HepG2 (cell line): ENCODE measurements around the gene TACC3. TPM values are rescaled to one million over a fixed set of nuclear protein-coding genes. Genes with fewer than 3 reads are reported as not detected.
A peak's percentile ranks its signal among the peaks of the same experiment; 100 is the strongest.

Experiments
- FOXM1 ChIP-seq: sonication (generic); formaldehyde crosslinking; IDR thresholded peaks from 2 replicates; pipeline ENCODE4 v1.5.0; 2020; ENCODE audit warnings: missing genetic modification reagents
- JDP2 ChIP-seq: sonication (generic); formaldehyde crosslinking; IDR thresholded peaks from 2 replicates; pipeline ENCODE4 v1.8.1; 2022; ENCODE audit warnings: missing genetic modification reagents, borderline replicate concordance
- NCOA2 ChIP-seq: sonication (generic); formaldehyde crosslinking; IDR thresholded peaks from 2 replicates; pipeline ENCODE4 v1.8.0; 2022; ENCODE audit warnings: inconsistent platforms
- NFATC3 ChIP-seq: sonication (generic); formaldehyde crosslinking; IDR thresholded peaks from 2 replicates; pipeline ENCODE4 v1.5.1; 2020; ENCODE audit warnings: mild to moderate bottlenecking, missing genetic modification reagents
- SOX13 ChIP-seq, 3 experiments: fragments of 450-650 bp in 1 of 3; sonication (generic) in 1 of 3; formaldehyde crosslinking in 1 of 3; IDR thresholded peaks in 2 of 3; conservative IDR thresholded peaks in 1 of 3; 2 replicates each; pipeline versions ENCODE4 v1.5.0 to v1.6.1; 2016 to 2020; ENCODE audit warnings: antibody characterized with exemption in 1 of 3, mild to moderate bottlenecking in 1 of 3, missing compliant biosample characterization in 1 of 3, missing genetic modification reagents in 1 of 3, moderate library complexity in 1 of 3
- TOE1 ChIP-seq: sonication (generic); formaldehyde crosslinking; IDR thresholded peaks from 2 replicates; pipeline ENCODE4 v1.4.0; 2020; ENCODE audit warnings: mild to moderate bottlenecking, missing genetic modification reagents
- ZNF160 ChIP-seq: sonication (generic); formaldehyde crosslinking; IDR thresholded peaks from 2 replicates; pipeline ENCODE4 v1.8.0; 2022; ENCODE audit warnings: mild to moderate bottlenecking, inconsistent platforms, missing genetic modification reagents
- ZNF180 ChIP-seq: sonication (generic); formaldehyde crosslinking; IDR thresholded peaks from 2 replicates; pipeline ENCODE4 v1.4.0; 2020; ENCODE audit warnings: low read depth, missing genetic modification reagents, borderline replicate concordance
- ZNF460 ChIP-seq: sonication (generic); formaldehyde crosslinking; IDR thresholded peaks from 2 replicates; pipeline ENCODE4 v1.5.1; 2020; ENCODE audit warnings: missing genetic modification reagents, mild to moderate bottlenecking, borderline replicate concordance
- ZNF614 ChIP-seq: IDR thresholded peaks from 2 replicates; pipeline ENCODE4 v1.6.1; 2018; ENCODE audit warnings: missing biosample characterization, missing genetic modification reagents, inconsistent platforms, borderline replicate concordance
- ZNF709 ChIP-seq: sonication (generic); formaldehyde crosslinking; IDR thresholded peaks from 2 replicates; pipeline ENCODE4 v1.5.0; 2020; ENCODE audit warnings: mild to moderate bottlenecking, missing genetic modification reagents
- ZNF75D ChIP-seq: sonication (generic); formaldehyde crosslinking; IDR thresholded peaks from 2 replicates; pipeline ENCODE4 v1.8.1; 2023; ENCODE audit warnings: missing genetic modification reagents, mild to moderate bottlenecking, borderline replicate concordance
- ZNF883 ChIP-seq: sonication (generic); formaldehyde crosslinking; IDR thresholded peaks from 2 replicates; pipeline ENCODE4 v1.5.1; 2020; ENCODE audit warnings: mild to moderate bottlenecking, missing genetic modification reagents; ENCODE audit errors: not compliant biosample characterization
- polyA plus RNA-seq, 8 experiments: library from polyadenylated mRNA; depleted of rRNA in 3 of 8; stranded (reverse) in 7 of 8; unstranded in 1 of 8; fragments of >200 nt; fragmentation: Illumina TruSeq in 4 of 8; extraction: Trizol in 4 of 8; gene quantifications; 2 replicates each; pipeline versions ENCODE4 v1.2.1 to v1.2.3, GENCODE V29; 2011 to 2016; ENCODE audit warnings: low read depth in 4 of 8, missing spikeins in 1 of 8, mixed read lengths in 1 of 8; ENCODE audit not compliant: insufficient read depth in 1 of 8
- total RNA-seq, 5 experiments: library from RNA; depleted of rRNA; stranded (reverse); fragments of >200 nt; fragmentation: Illumina TruSeq; extraction: Trizol; gene quantifications; 2 replicates each; pipeline ENCODE4 v1.2.3, GENCODE V29; 2016; ENCODE audit warnings: low read depth in 1 of 5
- TF ChIP-seq, protein P1 (sequence below): sonication (generic); formaldehyde crosslinking; IDR thresholded peaks from 2 replicates; pipeline ENCODE4 v1.8.0; 2022; ENCODE audit warnings: mild to moderate bottlenecking, missing genetic modification reagents
- TF ChIP-seq, protein P2 (sequence below): sonication (generic); formaldehyde crosslinking; IDR thresholded peaks from 2 replicates; pipeline ENCODE4; 2020; ENCODE audit warnings: missing genetic modification reagents, mild to moderate bottlenecking, borderline replicate concordance
- TF ChIP-seq, protein P3 (sequence below): sonication (generic); formaldehyde crosslinking; IDR thresholded peaks from 2 replicates; pipeline ENCODE4 v1.5.1; 2020; ENCODE audit warnings: mild to moderate bottlenecking, missing genetic modification reagents, borderline replicate concordance
- TF ChIP-seq, protein P4 (sequence below): sonication (generic); formaldehyde crosslinking; IDR thresholded peaks from 2 replicates; pipeline ENCODE4 v1.4.0; 2020; ENCODE audit warnings: missing genetic modification reagents

The TACC3 gene
- total and polyA plus RNA-seq, 2 of the 13 experiments (the other 11 are each of a cell fraction or from before 2014, with no cell fraction given) = 20.3 to 21.2 TPM

DNA sequence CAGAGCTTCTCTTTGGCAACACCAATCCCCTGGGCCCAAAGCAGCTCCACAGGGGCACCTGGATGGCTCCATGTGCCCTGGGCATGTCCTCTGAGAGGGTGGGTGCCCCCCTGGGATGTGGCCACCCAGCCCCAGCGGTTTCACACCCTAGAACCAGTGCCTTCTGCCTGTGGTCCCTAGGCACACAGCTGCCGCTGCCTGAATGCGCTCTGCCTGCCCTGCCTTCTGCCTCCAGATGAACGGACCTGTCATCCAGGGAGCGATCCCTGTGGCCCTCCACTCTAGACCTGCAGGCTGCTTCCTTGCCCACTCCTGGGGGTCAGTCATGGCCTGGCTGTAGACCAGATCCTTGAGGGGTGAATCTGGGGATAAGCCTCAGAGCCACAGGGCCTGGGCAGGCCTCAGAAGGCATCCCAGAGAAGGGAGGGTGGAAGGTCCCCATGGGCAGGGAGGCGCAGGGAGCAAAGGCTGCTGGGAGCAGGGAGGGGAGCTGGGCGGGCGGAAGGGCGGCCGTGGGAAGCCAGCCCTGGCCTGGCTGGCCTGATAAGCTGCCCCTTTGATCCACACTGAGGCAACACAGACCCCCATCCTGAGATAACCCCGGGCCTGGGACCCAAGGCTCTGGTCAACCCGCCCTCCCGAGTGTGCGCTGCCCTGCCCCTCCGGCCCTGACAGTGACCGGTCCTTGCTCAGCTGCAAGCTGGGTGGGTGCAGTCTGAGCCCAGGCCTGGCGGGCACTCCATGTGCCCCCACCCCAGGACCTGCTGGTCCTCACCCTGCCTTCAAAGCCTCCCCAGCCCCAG lies 63.7 kb downstream of the TACC3 start (continued):
- TF ChIP-seq ZNF883 (CRISPR knock-in tag) (no peak), ZNF75D (CRISPR knock-in tag) (no peak), FOXM1 (no peak), ZNF180 (CRISPR knock-in tag) (no peak), TOE1 (CRISPR knock-in tag) (no peak), ZNF614 (CRISPR knock-in tag) (0 out of 2 replicates have a peak, but pooled peaks have one; percentile 24), SOX13 (IDR thresholded peaks at IDR 0.05) (0 out of 2 replicates have a peak, but pooled peaks have one; percentile 33), SOX13 (CRISPR knock-in tag; conservative IDR thresholded peaks at IDR 0.05 in 1 of 2, IDR thresholded peaks at IDR 0.05 in 1 of 2) (peak in 1 of 2 experiments; percentile 63; a peak in 2 of 4 replicates), NCOA2 (peak; percentile 87), JDP2 (no peak), ZNF460 (CRISPR knock-in tag) (no peak), ZNF709 (peak; percentile 57; the same call in 1 of the 2 replicates), ZNF160 (CRISPR knock-in tag) (0 out of 2 replicates have a peak, but pooled peaks have one; percentile 48), NFATC3 (CRISPR knock-in tag) (no peak)
- TF ChIP-seq, protein P1, sequence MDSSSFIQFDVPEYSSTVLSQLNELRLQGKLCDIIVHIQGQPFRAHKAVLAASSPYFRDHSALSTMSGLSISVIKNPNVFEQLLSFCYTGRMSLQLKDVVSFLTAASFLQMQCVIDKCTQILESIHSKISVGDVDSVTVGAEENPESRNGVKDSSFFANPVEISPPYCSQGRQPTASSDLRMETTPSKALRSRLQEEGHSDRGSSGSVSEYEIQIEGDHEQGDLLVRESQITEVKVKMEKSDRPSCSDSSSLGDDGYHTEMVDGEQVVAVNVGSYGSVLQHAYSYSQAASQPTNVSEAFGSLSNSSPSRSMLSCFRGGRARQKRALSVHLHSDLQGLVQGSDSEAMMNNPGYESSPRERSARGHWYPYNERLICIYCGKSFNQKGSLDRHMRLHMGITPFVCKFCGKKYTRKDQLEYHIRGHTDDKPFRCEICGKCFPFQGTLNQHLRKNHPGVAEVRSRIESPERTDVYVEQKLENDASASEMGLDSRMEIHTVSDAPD (CRISPR knock-in tag) = 0 out of 2 replicates have a peak, but pooled peaks have one; percentile 74
- TF ChIP-seq, protein P2, sequence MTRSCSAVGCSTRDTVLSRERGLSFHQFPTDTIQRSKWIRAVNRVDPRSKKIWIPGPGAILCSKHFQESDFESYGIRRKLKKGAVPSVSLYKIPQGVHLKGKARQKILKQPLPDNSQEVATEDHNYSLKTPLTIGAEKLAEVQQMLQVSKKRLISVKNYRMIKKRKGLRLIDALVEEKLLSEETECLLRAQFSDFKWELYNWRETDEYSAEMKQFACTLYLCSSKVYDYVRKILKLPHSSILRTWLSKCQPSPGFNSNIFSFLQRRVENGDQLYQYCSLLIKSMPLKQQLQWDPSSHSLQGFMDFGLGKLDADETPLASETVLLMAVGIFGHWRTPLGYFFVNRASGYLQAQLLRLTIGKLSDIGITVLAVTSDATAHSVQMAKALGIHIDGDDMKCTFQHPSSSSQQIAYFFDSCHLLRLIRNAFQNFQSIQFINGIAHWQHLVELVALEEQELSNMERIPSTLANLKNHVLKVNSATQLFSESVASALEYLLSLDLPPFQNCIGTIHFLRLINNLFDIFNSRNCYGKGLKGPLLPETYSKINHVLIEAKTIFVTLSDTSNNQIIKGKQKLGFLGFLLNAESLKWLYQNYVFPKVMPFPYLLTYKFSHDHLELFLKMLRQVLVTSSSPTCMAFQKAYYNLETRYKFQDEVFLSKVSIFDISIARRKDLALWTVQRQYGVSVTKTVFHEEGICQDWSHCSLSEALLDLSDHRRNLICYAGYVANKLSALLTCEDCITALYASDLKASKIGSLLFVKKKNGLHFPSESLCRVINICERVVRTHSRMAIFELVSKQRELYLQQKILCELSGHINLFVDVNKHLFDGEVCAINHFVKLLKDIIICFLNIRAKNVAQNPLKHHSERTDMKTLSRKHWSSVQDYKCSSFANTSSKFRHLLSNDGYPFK (CRISPR knock-in tag) = peak; percentile 58; the same call in 1 of the 2 replicates
- TF ChIP-seq, protein P3, sequence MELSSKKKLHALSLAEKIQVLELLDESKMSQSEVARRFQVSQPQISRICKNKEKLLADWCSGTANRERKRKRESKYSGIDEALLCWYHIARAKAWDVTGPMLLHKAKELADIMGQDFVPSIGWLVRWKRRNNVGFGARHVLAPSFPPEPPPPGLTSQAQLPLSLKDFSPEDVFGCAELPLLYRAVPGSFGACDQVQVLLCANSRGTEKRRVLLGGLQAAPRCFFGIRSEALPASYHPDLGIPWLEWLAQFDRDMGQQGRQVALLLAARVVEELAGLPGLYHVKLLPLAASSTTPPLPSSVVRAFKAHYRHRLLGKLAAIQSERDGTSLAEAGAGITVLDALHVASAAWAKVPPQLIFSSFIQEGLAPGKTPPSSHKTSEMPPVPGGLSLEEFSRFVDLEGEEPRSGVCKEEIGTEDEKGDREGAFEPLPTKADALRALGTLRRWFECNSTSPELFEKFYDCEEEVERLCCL = no peak
- TF ChIP-seq, protein P4, sequence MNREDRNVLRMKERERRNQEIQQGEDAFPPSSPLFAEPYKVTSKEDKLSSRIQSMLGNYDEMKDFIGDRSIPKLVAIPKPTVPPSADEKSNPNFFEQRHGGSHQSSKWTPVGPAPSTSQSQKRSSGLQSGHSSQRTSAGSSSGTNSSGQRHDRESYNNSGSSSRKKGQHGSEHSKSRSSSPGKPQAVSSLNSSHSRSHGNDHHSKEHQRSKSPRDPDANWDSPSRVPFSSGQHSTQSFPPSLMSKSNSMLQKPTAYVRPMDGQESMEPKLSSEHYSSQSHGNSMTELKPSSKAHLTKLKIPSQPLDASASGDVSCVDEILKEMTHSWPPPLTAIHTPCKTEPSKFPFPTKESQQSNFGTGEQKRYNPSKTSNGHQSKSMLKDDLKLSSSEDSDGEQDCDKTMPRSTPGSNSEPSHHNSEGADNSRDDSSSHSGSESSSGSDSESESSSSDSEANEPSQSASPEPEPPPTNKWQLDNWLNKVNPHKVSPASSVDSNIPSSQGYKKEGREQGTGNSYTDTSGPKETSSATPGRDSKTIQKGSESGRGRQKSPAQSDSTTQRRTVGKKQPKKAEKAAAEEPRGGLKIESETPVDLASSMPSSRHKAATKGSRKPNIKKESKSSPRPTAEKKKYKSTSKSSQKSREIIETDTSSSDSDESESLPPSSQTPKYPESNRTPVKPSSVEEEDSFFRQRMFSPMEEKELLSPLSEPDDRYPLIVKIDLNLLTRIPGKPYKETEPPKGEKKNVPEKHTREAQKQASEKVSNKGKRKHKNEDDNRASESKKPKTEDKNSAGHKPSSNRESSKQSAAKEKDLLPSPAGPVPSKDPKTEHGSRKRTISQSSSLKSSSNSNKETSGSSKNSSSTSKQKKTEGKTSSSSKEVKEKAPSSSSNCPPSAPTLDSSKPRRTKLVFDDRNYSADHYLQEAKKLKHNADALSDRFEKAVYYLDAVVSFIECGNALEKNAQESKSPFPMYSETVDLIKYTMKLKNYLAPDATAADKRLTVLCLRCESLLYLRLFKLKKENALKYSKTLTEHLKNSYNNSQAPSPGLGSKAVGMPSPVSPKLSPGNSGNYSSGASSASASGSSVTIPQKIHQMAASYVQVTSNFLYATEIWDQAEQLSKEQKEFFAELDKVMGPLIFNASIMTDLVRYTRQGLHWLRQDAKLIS (CRISPR knock-in tag) = no peak
